Stimulated activated CD8-positive, alpha-beta memory T cell treated with anti-CD3 and anti-CD28 coated beads, Interleukin-12 subunit alpha, Interleukin-12 subunit beta, amount 100 ng/mL, for 1 hour (primary cell): ENCODE data around the gene MLC1.

Experiments used
- DNase-seq: peaks from one replicate; pipeline ENCODE4 v3.0.0-alpha.2; 2020; ENCODE audit warnings: low read depth

The MLC1 gene

GRCh38 chr22:50085211-50085972 lies at the start of gene MLC1:
MLC1 (minus strand) TSS chr22:50085426; CDS start chr22:50084902, 524 bp downstream.
- DNase-seq: no peak

- no peak for DNase-seq
Measured at GRCh38 chr22:50134481-50134880, 49.3 kb upstream of the MLC1 start.

GRCh38 chr22:50131894-50132293 lies 46.7 kb upstream of the MLC1 start:
- no peak for DNase-seq

GRCh38 chr22:50129121-50129736 lies 44.0 kb upstream of the MLC1 start:
- no peak for DNase-seq

GRCh38 chr22:50125029-50125428 lies 39.8 kb upstream of the MLC1 start:
- no peak for DNase-seq

GRCh38 chr22:50123119-50123518 lies 37.9 kb upstream of the MLC1 start:
- DNase-seq: no peak

GRCh38 chr22:50121202-50121740 lies 36.0 kb upstream of the MLC1 start:
- no peak for DNase-seq

- no peak for DNase-seq
Measured at GRCh38 chr22:50119768-50120251, 34.6 kb upstream of the MLC1 start.

- DNase-seq: no peak
Measured at GRCh38 chr22:50119169-50119767, 34.0 kb upstream of the MLC1 start.

- no peak for DNase-seq
Measured at GRCh38 chr22:50118557-50119168, 33.4 kb upstream of the MLC1 start.

GRCh38 chr22:50118129-50118528 lies 32.9 kb upstream of the MLC1 start:
- no peak for DNase-seq

- no peak for DNase-seq
Measured at GRCh38 chr22:50117168-50117762, 32.0 kb upstream of the MLC1 start.

- DNase-seq: no peak
Measured at GRCh38 chr22:50115693-50116092, 30.5 kb upstream of the MLC1 start.

GRCh38 chr22:50114221-50115021 lies 29.2 kb upstream of the MLC1 start:
- DNase-seq: no peak

- DNase-seq: no peak
Measured at GRCh38 chr22:50112151-50113118, 27.2 kb upstream of the MLC1 start.

- no peak for DNase-seq
Measured at GRCh38 chr22:50111056-50111455, 25.8 kb upstream of the MLC1 start.

GRCh38 chr22:50107529-50107928 lies 22.3 kb upstream of the MLC1 start:
- no peak for DNase-seq

- no peak for DNase-seq
Measured at GRCh38 chr22:50105208-50106100, 20.2 kb upstream of the MLC1 start.

GRCh38 chr22:50104141-50104544 lies 18.9 kb upstream of the MLC1 start:
- DNase-seq: no peak
